ENCODE data around the gene TEX9.
"Not testable (repeated sequence)": the region's sequence is repeated elsewhere in the genome, so short reads cannot be mapped to it uniquely, and the experiment has no call there.

TEX9 gene

DNA sequence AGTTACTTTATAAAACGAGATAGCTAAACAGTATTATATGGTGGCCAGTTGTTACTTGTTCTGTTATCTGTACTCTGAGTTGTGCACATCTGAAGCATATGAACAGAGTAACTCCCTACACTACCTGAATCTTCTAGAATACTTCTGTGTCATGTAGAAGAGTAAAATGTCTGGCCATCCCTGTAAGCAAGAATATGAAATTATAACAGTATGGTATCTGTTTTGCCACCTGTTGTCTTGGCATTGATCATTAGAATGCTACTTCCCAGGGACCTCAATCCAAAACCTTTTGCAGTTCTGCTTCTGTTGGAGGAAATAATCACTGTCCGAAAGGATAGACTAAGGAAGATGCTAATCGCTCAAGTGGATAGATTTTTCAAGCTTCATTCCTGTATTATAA is 1.9 kb downstream of the TEX9 start:
- DNase-seq = no peak

DNA sequence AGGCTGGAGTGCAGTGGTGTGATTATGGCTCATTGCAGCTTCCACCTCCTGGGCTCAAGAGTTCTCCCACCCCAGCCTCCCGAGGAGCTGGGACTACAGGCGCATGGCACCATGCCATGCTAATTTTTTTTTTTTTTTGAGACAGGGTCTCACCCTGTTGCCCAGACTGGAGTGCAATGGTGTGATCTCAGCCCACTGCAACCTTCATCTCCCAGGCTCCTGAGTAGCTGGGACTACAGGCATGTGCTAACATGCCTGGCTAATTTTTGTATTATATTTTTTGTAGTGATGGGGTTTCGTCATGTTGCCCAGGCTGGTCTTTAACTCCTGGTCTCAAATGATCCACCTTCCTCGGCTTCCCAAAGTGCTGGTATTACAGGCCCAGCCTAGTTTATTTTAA is 4.0 kb downstream of the TEX9 start:
- no peak for DNase-seq

DNA sequence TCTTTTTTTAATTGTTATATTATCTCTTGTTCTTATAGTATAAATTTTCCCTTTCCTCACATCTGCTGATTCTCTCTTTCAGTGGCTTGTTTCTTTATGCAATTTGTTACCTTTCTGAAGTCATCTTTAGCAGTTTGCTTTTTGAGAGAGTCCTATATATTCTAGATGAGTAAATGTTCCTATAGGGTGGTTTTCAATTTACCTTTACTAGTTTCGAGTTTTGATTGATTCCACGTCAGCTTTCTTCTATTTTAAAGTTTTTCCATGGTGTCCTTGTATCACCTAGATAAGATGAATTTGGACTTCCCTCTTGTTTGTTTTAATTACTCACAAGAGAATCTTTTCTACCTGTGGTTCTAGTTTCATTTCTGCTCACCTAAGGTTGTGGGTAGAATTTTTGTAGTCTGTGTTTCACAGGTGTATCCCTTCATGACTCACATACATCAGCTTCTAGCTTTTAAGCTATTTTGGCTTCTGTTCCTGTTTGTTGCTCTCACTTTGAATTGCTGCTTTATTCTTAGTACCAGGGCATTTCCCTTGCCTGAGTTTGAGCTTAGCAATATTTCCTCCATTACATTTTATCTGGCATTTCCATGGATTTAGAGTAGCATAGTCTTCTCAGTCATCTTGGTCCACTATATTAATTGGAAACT is 6.4 kb downstream of the TEX9 start:
- DNase-seq = no peak

DNA sequence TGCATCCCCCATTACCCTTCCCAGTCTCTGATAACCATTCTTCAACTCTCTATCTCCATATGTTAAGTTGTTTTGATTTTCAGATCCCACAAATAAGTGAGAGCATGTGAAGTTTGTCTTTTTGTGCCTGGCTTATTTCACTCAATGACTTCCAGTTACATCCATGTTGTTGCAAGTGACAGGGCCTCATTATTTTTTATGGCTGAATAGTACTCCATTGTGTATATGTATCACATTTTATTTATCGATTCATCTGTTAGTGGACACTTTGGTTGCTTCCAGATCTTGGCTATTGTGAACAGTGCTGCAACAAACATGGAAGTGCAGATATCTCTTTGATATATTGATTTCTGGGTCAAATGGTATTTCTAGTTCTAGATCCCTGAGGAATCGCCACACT is 9.5 kb downstream of the TEX9 start:
- not testable (repeated sequence) for DNase-seq

DNA sequence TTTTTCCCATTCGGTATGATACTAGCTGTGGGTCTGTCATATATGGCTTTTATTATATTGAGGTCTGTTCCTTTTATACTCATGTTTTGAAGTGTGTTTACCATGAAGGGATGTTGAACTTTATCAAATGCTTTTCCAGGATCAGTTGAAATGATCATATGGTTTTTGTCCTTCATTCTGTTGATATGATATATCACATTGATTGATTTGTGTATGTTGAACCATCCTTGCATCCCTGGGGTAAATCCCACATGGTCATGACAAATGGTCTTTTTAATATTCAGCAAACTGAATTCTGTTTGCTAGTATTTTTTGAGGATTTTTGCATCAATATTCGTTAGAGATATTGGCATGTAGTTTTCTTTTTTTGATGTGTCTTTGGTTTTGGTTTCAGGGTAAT is 12.6 kb downstream of the TEX9 start:
- DNase-seq = not testable (repeated sequence)

DNA sequence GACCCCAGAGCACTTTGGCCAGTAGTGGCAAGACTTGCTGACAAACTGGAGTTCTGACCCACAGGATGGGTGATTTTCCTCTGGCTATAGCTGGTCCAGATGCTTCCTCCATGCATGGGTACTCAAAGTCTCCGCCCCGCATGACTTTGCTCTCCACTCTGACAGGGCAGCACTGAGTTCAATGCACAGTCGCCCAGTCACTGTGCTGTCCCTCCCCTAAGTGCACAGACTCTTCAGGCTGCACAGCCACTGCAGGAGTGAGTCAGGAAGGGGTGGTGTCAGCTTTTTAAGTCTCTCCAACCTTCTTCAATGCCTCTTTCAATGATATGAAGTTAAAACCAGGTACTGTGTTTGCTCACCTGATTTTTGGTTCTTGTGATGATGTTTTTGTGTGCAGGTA is 17.8 kb downstream of the TEX9 start:
- no peak for DNase-seq

DNA sequence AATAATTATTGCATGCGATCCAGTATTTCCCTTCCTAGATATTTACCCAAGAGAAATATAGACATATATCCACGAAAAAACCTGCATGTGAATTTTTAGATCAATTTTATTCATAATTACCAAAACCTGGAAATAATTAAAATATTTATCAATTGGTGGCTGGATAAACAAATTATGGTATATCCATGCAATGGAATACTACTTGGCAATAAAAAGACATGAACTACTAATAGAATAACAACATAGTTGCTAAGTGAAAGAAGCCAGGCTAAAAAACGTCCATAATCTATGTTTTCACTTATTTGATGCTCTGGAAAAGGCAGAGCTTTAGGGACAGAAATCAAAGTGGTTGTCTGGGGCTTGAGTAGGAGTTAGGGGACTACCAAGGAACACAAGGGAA is 20.7 kb downstream of the TEX9 start:
- DNase-seq = no peak

DNA sequence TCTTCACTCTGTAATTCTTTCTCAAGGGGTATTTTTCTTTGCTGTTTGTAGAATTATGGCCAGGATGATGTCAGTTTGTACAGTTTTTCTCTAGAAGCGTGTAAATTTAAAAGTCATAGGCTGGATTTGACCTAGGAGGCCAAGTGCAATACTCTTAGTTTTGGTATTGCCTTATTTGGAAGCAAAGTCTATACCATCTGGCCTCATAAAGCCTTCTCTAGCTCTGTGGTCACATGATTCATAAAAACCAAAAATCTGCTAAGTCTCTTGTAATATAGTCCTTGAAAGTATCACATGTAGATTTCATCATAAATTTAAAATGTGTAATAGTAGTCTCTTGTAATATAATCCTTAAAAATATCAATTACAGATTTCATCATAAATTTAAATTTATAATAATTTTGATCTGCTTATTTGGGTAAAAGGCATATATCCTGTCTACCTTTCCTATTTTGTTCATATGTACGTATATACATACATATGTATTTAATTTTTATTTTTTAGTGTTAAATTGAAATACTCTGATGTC is 25.6 kb downstream of the TEX9 start:
- DNase-seq = no peak

DNA sequence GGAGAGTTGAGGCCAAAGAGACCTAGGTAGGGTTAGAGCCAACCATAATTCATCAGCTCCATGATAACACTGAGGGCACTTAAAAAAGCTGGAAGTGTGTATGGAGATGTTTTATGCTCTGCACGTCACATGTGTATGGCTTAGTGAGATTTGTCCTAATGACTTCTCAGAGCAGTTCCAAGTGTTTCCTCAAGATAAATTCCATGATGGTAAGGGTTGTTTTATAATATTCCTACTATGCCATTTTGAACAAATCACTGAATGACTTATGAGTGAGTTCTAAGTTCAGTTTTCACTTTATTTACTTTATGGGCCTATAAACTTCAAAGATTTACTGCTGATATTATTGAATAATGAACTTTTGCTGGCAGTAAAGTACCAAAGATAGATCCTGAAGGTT is 28.1 kb downstream of the TEX9 start:
- DNase-seq = no peak

DNA sequence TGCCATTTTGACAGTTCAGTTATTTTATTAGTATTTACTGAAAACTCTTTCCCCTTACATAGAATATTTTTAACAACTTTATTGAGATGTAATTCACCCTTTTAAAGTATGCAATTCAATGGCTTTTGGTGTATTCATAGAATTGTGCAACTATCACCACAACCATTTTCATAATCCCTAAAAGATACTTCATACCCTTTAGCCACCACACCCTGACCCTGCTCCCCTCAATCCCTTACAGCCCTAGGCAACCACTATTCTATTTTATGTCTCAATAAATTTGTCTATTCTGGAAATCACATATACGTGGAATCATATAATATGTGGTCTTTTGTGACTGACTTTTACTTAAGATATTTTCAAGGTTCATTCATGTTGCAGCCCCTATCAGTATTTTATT is 29.7 kb downstream of the TEX9 start:
- DNase-seq = no peak

DNA sequence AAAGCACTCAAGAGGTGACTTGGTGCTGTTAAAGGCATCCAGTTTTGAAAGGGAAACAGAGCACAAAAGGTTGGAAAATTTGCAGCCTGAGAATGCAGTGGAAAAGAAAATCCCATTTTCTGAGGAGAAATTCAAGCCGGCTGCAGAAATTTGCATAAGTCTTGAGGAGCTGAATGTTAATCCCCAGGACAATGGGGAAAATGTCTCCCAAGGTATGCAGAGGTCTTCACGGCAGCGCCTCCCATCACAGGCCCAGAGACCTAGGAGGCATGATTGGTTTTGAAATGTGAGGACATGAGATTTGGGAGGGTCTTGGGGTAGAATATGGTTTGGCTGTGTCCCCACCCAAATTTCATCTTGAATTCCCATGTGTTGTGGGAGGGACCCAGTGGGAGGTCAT is 32.1 kb downstream of the TEX9 start:
- not testable (repeated sequence) for DNase-seq

DNA sequence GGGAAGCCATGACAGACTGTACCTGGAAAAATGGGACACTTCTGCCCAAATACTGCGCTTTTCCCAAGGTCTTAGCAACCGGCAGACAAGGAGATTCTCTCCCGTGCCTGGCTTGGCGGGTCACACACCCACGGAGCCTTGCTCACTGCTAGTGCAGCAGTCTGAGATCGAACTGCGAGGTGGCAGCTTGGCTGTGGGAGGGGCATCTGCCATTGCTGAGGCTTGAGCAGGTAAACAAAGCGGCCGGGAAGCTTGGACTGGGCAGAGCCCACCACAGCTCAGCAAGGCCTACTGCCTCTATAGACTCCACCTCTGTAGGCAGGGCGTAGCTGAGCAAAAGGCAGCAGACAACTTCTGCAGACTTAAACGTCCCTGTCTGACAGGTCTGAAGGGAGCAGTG is 34.0 kb downstream of the TEX9 start:
- DNase-seq = not testable (repeated sequence)

DNA sequence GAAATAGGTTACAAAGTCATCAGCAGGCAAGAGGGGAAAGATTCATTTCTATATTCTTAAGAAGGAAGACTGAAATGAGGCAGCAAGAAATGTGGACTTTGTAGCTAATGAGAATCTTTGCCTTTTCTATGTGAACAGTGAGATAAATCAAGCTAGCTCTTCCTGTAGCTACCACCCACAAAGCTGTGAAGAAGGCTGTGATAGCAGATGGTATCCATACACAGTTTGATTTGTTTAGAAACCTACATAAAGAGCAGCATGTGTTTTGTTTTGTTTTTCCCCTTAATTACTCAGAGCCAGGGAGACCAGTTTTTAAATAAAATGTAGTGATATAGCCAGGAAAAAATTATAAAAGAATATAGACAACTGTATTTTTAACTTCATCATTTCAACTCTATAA is 45.5 kb downstream of the TEX9 start:
- DNase-seq = no peak

DNA sequence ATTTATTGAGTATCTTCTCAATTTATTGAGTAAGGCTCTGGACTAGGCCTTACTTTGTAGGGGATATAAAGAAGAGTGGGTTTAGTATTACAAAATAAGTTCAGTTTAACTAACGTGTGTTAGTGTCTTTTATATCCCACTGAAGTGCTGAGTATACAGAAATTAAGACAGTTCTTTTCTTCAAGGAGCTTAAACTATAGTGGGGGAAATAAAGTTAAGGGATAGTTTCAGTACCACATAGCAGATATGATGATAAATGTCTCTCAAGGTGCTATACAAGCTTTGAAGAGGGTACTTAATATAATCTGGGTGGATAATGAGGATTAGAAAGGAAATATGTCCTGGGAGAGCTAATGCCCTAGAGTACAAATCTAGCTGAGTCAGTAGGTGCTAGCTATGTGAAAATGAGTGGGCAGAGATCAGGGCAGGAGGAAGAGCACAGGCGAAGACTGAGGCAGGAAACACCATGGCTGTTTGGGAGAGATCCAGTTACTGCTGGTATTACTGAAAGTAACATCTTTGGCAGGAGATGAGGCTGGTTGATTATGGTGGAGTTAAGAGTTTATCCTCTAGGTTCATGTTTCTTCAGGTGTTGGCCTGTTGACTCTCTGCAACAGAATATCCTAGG is 46.0 kb downstream of the TEX9 start:
- DNase-seq = no peak

DNA sequence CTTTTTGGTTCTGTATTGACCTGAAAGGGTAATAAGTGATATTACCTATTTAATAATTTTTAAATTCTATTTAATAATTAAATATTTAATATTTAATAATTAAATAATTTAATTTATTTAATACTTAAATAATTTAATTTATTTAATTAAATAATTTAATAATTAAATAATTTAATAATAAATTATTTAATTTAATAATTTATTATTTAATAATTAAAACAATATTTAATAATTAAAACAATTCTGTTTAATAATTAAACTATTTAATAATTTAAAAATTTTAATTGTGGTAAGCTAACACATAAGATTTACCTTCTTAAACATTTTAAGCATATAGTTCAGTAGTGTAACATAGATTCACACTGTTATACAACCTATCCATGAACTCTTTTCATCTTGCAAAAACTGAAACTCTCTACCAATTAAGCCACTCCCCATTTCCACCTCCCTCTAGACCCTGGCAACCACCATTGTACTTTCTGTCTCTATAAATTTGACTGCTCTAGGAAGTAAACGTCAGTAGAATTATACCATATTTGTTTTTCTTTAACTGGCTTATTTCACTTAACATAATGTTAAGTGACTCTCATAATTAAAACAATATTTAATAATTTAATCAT is 48.0 kb downstream of the TEX9 start:
- DNase-seq = not testable (repeated sequence)

DNA sequence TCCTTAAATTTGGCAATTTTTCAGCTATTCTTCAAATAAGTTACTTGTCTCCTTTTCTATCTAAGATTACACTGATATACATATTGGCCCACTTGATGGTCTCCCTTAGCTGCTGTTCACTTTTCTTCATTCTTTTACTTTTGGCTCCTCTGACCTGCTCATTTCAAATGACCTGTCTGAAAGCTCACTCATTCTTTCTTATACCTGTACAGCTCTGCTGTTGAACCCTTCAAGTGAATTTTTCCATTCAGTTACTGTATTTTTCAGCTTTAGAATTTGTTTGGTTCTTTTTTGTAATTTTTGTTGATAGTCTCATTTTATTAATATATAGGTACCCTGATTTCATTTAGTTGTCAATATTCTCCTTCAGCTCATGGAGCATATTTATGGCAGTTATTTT is 60.0 kb downstream of the TEX9 start:
- DNase-seq = no peak

DNA sequence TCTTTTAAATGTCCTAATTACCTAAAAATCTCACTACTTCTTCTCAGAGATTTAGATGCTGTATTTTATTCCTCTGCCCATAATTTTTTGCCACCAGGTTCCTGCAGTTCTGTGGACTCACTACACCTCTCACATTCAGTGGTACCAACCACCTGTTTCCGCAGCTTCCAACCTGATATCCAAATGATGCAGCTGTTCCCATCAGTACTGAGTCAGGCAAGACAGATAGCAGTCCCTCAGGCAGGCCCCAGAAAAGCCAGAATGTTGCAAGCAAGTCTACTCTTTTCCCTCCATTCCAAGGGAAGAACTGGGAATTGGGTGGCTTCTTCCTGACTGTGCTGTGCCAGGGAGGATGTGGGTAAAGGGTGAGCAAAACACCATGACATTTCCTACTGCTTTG is 60.8 kb downstream of the TEX9 start:
- no peak for DNase-seq

DNA sequence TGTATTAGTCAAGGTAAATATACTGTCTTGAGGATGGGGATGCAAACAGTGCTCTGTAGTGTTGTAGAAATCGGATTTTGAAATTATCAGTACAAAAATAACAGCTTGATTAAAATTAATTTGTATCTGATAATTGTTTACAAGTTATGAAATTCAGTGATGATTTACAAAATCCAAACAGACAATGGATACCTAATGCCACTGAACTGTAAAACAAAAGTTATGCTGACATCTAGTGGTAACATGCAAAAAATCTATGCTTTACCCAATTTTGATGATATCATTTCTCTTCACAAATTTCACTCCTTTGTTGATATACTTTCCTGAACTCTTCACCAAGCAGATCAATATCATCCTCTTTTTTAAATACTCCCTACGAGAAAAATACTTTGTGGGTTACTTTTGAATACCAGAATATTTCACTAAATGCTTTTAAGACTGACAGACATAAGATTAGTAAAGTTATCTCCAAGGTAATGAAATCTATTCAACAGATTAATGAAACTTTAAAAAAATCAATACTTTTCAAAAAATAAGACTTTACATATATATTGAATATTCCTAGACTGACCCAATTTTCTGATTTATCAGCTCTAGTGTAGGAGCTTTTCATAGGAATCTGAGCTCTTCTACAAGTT is 63.7 kb downstream of the TEX9 start:
- no peak for DNase-seq

DNA sequence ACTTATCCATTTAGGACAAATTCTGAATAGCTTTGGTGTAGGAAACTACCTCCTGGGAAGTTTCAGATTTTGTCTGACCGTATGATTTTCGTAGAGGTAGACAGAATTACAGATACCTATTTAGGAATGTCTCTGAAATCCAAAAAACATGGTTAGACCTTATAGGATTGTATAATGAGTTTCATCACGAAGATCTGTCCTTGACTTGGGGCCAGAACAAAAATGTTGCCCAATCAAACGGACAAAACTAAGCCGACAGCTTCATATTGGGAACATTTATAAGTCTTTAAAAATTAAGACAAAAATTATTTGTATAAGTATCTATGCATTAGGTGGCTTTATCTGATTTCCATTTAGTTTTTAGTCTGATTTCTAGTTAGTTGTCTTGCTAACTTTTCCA is 67.1 kb downstream of the TEX9 start:
- DNase-seq = no peak

DNA sequence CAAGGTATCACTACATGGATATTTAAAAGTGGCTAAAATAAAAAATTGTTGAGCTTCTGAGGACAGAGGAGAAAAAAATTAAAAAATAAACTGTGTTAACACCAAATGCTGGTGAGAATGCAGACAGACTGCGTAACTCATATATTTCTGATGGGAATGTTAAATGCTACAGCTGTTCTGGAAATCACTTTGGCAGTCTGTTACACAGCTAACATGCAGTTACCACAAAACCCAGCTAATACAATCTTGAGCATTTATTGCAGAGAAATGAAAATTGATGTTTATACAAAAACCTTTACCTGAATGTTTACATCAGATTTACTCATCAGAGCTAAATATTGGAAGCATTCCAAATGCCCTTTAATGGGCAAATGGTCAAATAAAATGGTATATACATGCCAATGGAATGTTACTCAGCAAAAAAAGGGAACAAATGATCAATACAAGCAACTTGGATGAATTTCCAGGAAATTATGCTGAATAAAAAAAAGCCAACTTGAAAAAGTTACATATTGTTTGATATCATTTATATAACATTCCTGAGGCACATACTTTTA is 75.1 kb downstream of the TEX9 start:
- DNase-seq = no peak

DNA sequence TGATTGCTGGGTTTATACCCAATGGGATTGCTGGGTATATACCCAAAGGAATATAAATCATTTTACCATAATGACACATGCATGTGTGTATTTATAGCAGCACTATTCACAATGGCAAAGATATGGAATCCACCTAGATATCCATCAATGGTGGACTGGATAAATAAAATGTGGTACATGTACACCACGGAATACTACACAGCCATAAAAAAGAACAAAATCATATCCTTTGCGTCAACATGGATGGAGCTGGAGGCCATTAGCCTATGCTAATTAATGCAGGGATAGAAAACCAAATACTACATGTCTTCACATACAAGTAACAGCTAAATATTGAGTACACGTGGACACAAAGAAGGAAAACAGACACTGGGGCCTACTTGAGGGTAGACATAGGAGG is 77.1 kb downstream of the TEX9 start:
- no peak for DNase-seq

DNA sequence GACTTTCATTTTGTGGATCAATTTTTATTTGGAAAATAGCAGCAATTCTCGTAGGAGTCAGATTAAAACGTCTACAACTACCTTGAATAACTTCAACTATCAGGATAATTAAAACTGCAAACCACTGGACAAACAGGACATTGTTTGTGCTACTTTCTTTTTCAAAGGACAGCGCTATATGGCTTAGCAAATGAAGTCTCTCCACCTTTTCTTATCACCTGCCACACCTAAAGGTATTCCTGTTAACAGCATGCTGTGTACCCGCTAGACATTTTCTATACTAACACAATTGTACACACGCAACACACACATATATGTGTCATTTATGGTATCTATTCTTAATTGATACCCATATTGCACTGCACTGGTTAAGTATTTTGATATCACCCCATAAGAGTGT is 80.5 kb downstream of the TEX9 start:
- no peak for DNase-seq

DNA sequence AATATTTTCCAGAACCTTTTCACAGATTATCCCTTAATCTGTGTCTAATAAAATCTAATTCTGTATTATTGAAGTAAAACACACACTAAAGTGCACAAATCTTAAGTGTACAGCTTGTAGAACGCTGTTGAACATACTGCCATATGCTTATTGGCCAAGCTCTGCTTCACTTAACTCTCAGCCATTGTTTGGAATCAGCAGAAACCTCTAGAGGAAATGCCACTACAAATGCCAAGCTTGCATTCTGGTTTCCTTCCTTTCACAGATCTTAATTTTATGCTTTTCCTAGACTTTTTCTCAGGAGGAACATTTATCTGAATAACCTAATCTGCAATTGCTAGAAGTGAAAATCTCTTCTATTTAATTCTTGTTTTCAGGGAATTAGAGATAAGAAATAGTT is 89.6 kb downstream of the TEX9 start:
- DNase-seq = no peak

DNA sequence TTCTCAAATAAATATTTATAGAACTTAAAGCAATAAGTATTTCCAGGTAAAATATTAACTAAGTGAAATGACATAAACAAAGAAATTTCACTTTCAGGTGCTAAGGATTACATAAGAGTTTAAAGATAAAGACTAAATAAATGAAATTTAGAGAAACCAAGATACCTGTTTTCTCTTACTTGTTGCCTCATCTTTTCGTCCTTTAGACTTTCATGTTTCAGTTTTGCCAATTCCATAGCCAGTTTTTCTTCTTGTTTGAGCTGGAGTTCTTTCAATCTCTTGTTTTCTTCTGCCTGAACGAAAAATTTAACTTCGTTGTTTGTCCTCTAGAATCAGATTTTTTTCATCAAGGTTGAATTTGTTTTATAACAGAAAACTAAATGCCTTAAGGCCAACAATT is 91.0 kb downstream of the TEX9 start:
- DNase-seq = no peak

Measured in effector CD8-positive, alpha-beta T cell (primary cell).